DND-41 (cell line): ENCODE results near the gene LILRA6.
"Not testable (repeated sequence)": the region's sequence is repeated elsewhere in the genome, so short reads cannot be mapped to it uniquely, and the experiment has no call there.

Experiments
- CTCF ChIP-seq: IDR thresholded peaks from 2 replicates; pipeline ENCODE4 v1.5.1; 2012; ENCODE audit warnings: borderline replicate concordance, low read length, moderate library complexity, mild to moderate bottlenecking; ENCODE audit not compliant: poor library complexity, severe bottlenecking; ENCODE audit errors: extremely low read depth
- EZH2 ChIP-seq: IDR thresholded peaks from 3 replicates; pipeline ENCODE4 v1.6.1; 2012; ENCODE audit warnings: borderline replicate concordance, low read depth, mild to moderate bottlenecking, moderate library complexity, low read length, inconsistent platforms; ENCODE audit not compliant: severe bottlenecking

GRCh38 chr19:54278056-54278455 lies 35.5 kb upstream of the LILRA6 start:
- not testable (repeated sequence) for TF ChIP-seq EZH2, CTCF
